Measurements from ENCODE around the gene CLVS2.

- TF ChIP-seq, protein P1, sequence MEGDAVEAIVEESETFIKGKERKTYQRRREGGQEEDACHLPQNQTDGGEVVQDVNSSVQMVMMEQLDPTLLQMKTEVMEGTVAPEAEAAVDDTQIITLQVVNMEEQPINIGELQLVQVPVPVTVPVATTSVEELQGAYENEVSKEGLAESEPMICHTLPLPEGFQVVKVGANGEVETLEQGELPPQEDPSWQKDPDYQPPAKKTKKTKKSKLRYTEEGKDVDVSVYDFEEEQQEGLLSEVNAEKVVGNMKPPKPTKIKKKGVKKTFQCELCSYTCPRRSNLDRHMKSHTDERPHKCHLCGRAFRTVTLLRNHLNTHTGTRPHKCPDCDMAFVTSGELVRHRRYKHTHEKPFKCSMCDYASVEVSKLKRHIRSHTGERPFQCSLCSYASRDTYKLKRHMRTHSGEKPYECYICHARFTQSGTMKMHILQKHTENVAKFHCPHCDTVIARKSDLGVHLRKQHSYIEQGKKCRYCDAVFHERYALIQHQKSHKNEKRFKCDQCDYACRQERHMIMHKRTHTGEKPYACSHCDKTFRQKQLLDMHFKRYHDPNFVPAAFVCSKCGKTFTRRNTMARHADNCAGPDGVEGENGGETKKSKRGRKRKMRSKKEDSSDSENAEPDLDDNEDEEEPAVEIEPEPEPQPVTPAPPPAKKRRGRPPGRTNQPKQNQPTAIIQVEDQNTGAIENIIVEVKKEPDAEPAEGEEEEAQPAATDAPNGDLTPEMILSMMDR (IDR thresholded peaks at IDR 0.05; ENCODE audit: low read length), result no peak
- TF ChIP-seq EZH2phosphoT487 (IDR thresholded peaks at IDR 0.05; ENCODE audit: low read length), result no peak
Observed at GRCh38 chr6:123030282-123030681, 34.2 kb downstream of the CLVS2 start.

Data from MM.1S (cell line).